ENCODE data around the gene ETDC.

DNA sequence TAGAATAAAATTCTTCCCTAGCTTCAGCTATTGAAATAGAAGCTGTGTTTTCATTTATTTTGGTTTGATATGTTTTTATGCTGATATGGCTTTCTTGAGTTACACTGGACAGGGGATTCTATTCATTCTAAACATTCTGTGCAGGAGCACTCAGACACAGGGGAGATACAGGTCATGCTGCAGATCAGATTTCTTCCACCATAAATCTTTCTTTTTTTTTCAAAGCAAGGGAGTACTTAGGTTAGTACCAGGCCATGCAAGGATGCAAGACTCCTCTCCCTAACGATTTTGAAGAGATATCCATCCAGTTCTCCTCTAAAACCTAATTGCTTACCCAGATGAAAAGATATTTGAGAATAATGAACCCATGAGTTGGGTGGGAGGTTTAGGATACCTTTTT lies 21.4 kb downstream of the ETDC start:
- TF ChIP-seq, protein P1, sequence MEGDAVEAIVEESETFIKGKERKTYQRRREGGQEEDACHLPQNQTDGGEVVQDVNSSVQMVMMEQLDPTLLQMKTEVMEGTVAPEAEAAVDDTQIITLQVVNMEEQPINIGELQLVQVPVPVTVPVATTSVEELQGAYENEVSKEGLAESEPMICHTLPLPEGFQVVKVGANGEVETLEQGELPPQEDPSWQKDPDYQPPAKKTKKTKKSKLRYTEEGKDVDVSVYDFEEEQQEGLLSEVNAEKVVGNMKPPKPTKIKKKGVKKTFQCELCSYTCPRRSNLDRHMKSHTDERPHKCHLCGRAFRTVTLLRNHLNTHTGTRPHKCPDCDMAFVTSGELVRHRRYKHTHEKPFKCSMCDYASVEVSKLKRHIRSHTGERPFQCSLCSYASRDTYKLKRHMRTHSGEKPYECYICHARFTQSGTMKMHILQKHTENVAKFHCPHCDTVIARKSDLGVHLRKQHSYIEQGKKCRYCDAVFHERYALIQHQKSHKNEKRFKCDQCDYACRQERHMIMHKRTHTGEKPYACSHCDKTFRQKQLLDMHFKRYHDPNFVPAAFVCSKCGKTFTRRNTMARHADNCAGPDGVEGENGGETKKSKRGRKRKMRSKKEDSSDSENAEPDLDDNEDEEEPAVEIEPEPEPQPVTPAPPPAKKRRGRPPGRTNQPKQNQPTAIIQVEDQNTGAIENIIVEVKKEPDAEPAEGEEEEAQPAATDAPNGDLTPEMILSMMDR (IDR thresholded peaks at IDR 0.05), result no peak
- TF ChIP-seq POLR2A (IDR thresholded peaks at IDR 0.05), result no peak

Data from right lobe of liver (tissue), 4 donors.